BJ (cell line): ENCODE measurements around the gene OR2A25. TPM values are rescaled to one million over a fixed set of nuclear protein-coding genes. Genes with fewer than 3 reads are reported as not detected.

Experiments
- CTCF ChIA-PET: fragments of 350-600 bp; formaldehyde crosslinking; extraction: SDS; loops from one replicate; lab custom pipeline; 2021; ENCODE audit warnings: antibody characterized with exemption, inconsistent platforms; lab: Yijun Ruan, JAX
- POLR2A ChIA-PET: fragments of 300-600 bp; sonication (Branson Sonifier 250); formaldehyde crosslinking; extraction: SDS; loops from one replicate; lab custom pipeline; 2021; ENCODE audit warnings: antibody characterized with exemption; lab: Charles Lee
- DNase-seq: peaks from one replicate; pipeline ENCODE4 v3.0.0-alpha.2; 2011; ENCODE audit warnings: low read depth
- H3K27me3 ChIP-seq: 2 replicates; pipeline ENCODE4 v1.6.0; 2011; ENCODE audit warnings: low read length; ENCODE audit not compliant: control insufficient read depth, insufficient read depth
- H3K36me3 ChIP-seq: 2 replicates; pipeline ENCODE4 v1.5.1; 2011; ENCODE audit warnings: low read length; ENCODE audit not compliant: control insufficient read depth, insufficient read depth
- H3K4me3 ChIP-seq: 2 replicates; pipeline ENCODE4 v1.5.1; 2011; ENCODE audit warnings: low read depth, mild to moderate bottlenecking, control low read depth, low read length
- polyA plus RNA-seq: library from polyadenylated mRNA; depleted of rRNA; stranded (reverse); fragments of >200 nt; gene quantifications from 2 replicates; pipeline ENCODE4 v1.2.3, GENCODE V29; 2011; rRNA removed
- small RNA-seq: library from RNA; depleted of rRNA; stranded (forward); fragments of <200 nt; gene quantifications from one replicate; pipeline ENCODE3, GENCODE V24; 2012; ENCODE audit warnings: low replicate concordance, low read depth; ENCODE audit not compliant: insufficient read length
- TF ChIP-seq, protein P1 (sequence below): IDR thresholded peaks from 2 replicates; pipeline ENCODE4 v1.5.1; 2011; ENCODE audit warnings: low read depth, mild to moderate bottlenecking, control low read depth, inconsistent platforms, low read length, moderate library complexity; ENCODE audit not compliant: insufficient read depth

The OR2A25 gene
- polyA plus RNA-seq, 1 experiment = not detected

- H3K4me3 ChIP-seq = no peak within 1 kb of the TSS
- DNase-seq = no peak
- TF ChIP-seq, protein P1, sequence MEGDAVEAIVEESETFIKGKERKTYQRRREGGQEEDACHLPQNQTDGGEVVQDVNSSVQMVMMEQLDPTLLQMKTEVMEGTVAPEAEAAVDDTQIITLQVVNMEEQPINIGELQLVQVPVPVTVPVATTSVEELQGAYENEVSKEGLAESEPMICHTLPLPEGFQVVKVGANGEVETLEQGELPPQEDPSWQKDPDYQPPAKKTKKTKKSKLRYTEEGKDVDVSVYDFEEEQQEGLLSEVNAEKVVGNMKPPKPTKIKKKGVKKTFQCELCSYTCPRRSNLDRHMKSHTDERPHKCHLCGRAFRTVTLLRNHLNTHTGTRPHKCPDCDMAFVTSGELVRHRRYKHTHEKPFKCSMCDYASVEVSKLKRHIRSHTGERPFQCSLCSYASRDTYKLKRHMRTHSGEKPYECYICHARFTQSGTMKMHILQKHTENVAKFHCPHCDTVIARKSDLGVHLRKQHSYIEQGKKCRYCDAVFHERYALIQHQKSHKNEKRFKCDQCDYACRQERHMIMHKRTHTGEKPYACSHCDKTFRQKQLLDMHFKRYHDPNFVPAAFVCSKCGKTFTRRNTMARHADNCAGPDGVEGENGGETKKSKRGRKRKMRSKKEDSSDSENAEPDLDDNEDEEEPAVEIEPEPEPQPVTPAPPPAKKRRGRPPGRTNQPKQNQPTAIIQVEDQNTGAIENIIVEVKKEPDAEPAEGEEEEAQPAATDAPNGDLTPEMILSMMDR = no peak
- H3K36me3 ChIP-seq = no peaks in the 10 kb centered on the region
- H3K27me3 ChIP-seq = no peaks in the 10 kb centered on the region
- CTCF ChIA-PET = no interaction called here
- POLR2A ChIA-PET = no interaction called here
Measured at GRCh38 chr7:144109283-144109682, 39.7 kb downstream of the OR2A25 start, which contains the start of gene OR2A2. TSS of gene OR2A2 (plus strand) at chr7:144109583. CDS start at chr7:144109583, 0 bp downstream.

DNA sequence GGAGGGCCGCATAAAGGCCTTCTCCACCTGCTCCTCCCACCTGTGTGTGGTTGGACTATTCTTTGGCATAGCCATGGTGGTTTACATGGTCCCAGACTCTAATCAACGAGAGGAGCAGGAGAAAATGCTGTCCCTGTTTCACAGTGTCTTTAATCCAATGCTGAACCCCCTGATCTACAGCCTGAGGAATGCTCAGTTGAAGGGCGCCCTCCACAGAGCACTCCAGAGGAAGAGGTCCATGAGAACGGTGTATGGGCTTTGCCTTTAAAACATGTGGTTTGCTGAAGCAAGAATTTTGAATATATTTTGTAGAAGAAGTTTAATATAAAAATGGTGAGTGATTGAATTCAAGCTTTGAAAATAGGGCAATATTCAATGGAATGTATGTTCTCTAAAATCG lies 40.7 kb downstream of the OR2A25 start:
- Histone ChIP-seq H3K36me3 (no peaks in the 10 kb centered on the region), H3K4me3 (no peak overlapping the region), H3K27me3 (no peaks in the 10 kb centered on the region)
- DNase-seq = no peak
- TF ChIP-seq, protein P1 = no peak
- CTCF ChIA-PET = interaction anchor here (2.0 kb wide), 1 partner anchor 18 kb away, joined by 7 read pairs; no protein-coding TSS in a partner anchor
- POLR2A ChIA-PET = no interaction called here

GRCh38 chr7:144113651-144114050 lies 44.0 kb downstream of the OR2A25 start:
- no peaks in the 10 kb centered on the region for H3K36me3 ChIP-seq
- no peak overlapping the region for H3K4me3 ChIP-seq
- POLR2A ChIA-PET = no interaction called here
- DNase-seq = no peak
- CTCF ChIA-PET = interaction anchor here (0.9 kb wide), 1 partner anchor 19 kb away, joined by 3 read pairs; no protein-coding TSS in a partner anchor
- H3K27me3 ChIP-seq = no peaks in the 10 kb centered on the region
- TF ChIP-seq, protein P1 = no peak

GRCh38 chr7:144118341-144118740 lies 48.7 kb downstream of the OR2A25 start:
- POLR2A ChIA-PET = no interaction called here
- Histone ChIP-seq H3K27me3 (no peaks in the 10 kb centered on the region), H3K36me3 (no peaks in the 10 kb centered on the region), H3K4me3 (no peak overlapping the region)
- no peak for DNase-seq
- TF ChIP-seq, protein P1 = no peak
- CTCF ChIA-PET = interaction anchor here (1.8 kb wide), 1 partner anchor 10 kb away, joined by 7 read pairs; no protein-coding TSS in a partner anchor

DNA sequence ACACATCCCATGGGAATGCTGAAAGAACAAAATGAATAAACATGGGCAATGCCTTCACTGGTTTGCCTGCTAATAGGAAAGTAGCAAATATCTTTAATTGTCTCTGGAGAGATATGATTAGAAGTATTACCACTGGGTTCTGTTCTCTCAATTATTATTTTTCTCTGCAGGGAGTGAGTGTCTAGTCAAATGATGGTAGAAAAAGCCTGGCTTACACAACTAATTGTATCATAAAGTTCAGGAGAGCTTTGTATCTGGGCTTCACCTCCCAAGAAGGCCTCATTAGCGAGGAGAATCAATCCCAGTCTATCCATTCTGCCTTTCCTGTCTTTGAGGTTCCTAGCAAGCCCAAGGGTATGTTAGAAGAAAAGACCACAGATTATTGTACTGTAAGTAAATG lies 53.3 kb downstream of the OR2A25 start, which contains the start of gene OR2A14:
Gene OR2A14 (plus strand): TSS at position 301 of the 400 bp plus-strand sequence. CDS start 5,937 bp downstream, outside the sequence.
- ChIA-PET CTCF (no interaction called here), POLR2A (no interaction called here)
- TF ChIP-seq, protein P1 = no peak
- H3K27me3 ChIP-seq = no peaks in the 10 kb centered on the region
- no peak within 1 kb of the TSS for H3K4me3 ChIP-seq
- DNase-seq = no peak
- no peaks in the 10 kb centered on the region for H3K36me3 ChIP-seq

Small RNA genes lying within 50 kb of the gene (small RNA-seq; reads per million reads assigned to genes)
- not detected for gene OR2A41P

Other genes with a start within 250 kb of the OR2A25 start
- 39.9 and 55.2 TPM in 2 replicates for gene TCAF1, start 167.6 kb upstream of the OR2A25 start, polyA plus RNA-seq
- gene OR2F2, start 134.6 kb upstream of the OR2A25 start, polyA plus RNA-seq = not detected in 2 replicates
- gene OR2F1, start 115.0 kb upstream of the OR2A25 start, polyA plus RNA-seq = not detected in 2 replicates
- gene OR6B1, start 69.5 kb upstream of the OR2A25 start, polyA plus RNA-seq = not detected in 2 replicates
- gene OR2A5, start 20.9 kb upstream of the OR2A25 start, polyA plus RNA-seq = not detected in 2 replicates
- not detected in 2 replicates for gene OR2A12, start 16.5 kb downstream of the OR2A25 start, polyA plus RNA-seq
- gene OR2A2, start 39.8 kb downstream of the OR2A25 start, polyA plus RNA-seq = not detected in 2 replicates
- not detected in 2 replicates for gene OR2A14, start 53.4 kb downstream of the OR2A25 start, polyA plus RNA-seq
- 0.91 and 0.98 TPM in 2 replicates for gene CTAGE4, start 113.7 kb downstream of the OR2A25 start, polyA plus RNA-seq
- 0.37 and 0.91 TPM in 2 replicates for gene ARHGEF35, start 126.0 kb downstream of the OR2A25 start, polyA plus RNA-seq
- gene OR2A42, start 169.8 kb downstream of the OR2A25 start, polyA plus RNA-seq = 0.02 TPM in 1 of 2 replicates, not detected in the other
- gene OR2A7, start 195.0 kb downstream of the OR2A25 start, polyA plus RNA-seq = 0.53 and 0.86 TPM in 2 replicates
- gene CTAGE8, start 199.5 kb downstream of the OR2A25 start, polyA plus RNA-seq = 0.21 and 0.54 TPM in 2 replicates
- 0.13 TPM in 1 of 2 replicates, not detected in the other for gene OR2A1, start 242.6 kb downstream of the OR2A25 start, polyA plus RNA-seq